ENCODE data around the gene TCEAL9.
"Not testable (repeated sequence)": the region's sequence is repeated elsewhere in the genome, so short reads cannot be mapped to it uniquely, and the experiment has no call there.

The TCEAL9 gene, protein sequence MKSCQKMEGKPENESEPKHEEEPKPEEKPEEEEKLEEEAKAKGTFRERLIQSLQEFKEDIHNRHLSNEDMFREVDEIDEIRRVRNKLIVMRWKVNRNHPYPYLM

GRCh38 chrX:103356130-103356798 is at the start of gene TCEAL9:
TSS of gene TCEAL9 (plus strand) at chrX:103356506. CDS start at chrX:103357685, 1,179 bp downstream.
- no peak for DNase-seq

- no peak for DNase-seq
Measured at GRCh38 chrX:103309860-103310554, 46.3 kb upstream of the TCEAL9 start.

DNA sequence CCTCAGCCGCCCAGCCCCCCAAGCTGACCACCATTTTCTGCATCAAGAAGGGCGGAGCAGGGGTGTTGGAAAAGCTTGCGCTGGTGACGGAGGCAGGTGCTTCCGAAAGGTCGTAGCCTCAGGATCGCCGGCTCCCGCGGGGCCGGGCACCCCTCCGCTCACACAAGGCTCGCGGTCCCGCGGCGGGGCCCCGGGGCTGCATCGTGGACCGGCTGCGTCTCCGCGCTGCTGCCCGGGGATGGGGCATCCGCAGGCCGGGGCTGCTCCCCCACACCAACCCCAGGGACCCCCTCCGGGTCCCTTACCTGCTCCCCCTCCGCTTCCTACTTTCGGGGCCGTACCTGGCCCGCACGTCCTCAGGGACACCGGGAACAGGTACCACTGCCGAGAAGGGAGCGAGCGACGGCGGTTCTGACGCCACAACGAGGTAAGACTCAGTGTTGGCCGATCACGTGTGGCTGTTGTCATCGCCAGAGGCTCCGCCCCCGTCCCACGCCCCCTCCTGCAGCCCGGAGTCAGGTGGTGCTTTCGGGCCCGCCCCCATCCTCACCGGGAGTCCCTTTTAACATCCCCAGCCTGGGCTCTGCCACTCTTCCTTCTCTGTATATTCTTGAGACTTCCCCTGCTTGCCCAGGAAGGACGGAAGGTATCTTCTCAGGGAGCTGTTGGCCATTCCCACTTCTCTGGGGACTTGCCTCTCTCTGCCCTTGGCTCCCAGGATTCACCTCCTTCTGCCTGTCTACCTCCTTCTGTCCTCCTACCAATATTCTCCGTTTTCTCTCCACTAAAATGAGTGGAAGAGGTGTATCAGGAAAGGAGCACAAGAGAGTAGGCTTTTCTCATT is 45.5 kb upstream of the TCEAL9 start, which contains the start of gene BEX2:
BEX2 (minus strand) TSS at position 436 of the 844 bp plus-strand sequence. CDS start 1,014 bp downstream, outside the sequence.
- DNase-seq = no peak

GRCh38 chrX:103311399-103311780 is 44.9 kb upstream of the TCEAL9 start:
- DNase-seq = no peak

- DNase-seq = no peak
Measured at GRCh38 chrX:103329991-103330390, 26.3 kb upstream of the TCEAL9 start, which contains the start of gene TCEAL7. TSS of gene TCEAL7 (plus strand) at chrX:103330239. CDS start at chrX:103331404, 1,165 bp downstream.

- DNase-seq = no peak
Measured at GRCh38 chrX:103330681-103331288, 25.5 kb upstream of the TCEAL9 start.

DNA sequence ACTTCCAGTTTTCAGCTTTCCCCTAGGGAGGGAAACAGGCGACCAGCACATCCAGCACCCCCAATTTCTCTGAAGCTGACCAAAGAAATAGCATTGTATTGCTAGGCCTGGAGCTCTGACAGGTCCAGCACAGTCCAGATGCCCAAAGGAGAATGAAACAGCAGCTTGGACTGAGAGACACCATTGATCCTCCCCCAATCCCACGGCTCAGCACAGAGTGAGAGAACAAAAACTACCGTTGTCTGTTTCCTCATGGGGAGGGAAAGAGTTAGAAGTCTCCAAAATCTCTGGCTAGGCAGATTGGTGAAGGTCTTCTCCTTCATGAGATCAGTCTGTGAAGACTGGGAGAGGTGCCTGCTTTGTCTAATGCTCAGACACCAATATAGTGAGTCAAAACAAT is 17.6 kb upstream of the TCEAL9 start:
- no peak for DNase-seq

- DNase-seq = no peak
Measured at GRCh38 chrX:103343105-103343504, 13.2 kb upstream of the TCEAL9 start.

DNA sequence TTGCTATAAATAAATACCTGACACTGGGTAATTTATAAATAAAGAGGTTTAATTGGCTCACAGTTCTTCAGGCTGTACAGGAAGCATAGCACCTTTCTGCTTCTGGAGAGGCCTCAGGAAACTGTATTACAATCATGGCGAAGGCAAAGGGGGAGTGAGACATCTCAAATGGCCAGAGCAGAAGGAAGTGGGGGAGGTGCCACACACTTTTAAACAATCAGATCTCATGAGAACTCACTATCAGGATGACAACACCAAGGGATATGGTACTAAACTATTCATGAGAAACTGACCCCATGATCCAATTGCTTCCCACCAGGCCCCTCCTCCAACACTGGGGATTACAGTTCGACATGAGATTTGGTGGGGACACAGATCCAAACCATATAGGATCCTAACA is 11.7 kb upstream of the TCEAL9 start:
- DNase-seq = no peak

DNA sequence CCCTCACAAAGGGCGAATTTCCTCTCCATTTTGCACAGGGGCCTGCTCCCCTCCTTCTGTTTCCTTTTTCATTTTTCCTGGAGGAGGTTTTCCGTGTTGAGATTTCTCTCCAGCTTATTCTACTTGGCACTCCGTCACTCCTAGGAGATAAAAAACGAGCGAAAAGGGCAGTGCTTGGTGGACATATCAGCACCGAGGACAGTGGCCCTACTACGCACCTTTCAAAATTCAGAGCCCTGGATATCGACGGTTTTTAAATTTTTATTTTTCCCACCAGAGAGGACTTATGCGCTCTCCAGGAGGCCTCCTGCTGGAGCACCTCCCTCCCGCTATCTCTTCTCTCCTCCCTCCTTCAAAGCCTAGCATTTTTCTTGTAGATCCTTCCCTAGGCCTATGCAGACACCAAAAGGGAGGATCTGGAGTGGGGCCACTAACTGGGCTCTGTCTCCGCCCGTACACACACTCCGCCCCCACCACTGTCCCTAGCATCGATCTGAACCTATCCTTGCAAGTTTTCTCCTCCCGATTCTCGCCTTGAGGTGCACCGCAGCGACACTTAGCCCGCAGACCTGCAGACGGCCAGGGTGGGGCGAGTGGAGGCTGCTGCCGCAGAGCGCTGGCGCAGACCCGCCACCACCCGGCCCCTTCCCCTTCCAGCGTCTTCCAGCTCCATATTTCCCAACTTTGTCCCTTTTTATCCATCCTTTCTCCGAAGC is 8.5 kb upstream of the TCEAL9 start:
- no peak for DNase-seq

GRCh38 chrX:103356858-103357257 is 552 bp downstream of the TCEAL9 start:
- no peak for DNase-seq

- DNase-seq = no peak
Measured at GRCh38 chrX:103357871-103358270, 1.6 kb downstream of the TCEAL9 start.

- not testable (repeated sequence) for DNase-seq
Measured at GRCh38 chrX:103359605-103360004, 3.3 kb downstream of the TCEAL9 start.

- no peak for DNase-seq
Measured at GRCh38 chrX:103360092-103360491, 3.8 kb downstream of the TCEAL9 start.

DNA sequence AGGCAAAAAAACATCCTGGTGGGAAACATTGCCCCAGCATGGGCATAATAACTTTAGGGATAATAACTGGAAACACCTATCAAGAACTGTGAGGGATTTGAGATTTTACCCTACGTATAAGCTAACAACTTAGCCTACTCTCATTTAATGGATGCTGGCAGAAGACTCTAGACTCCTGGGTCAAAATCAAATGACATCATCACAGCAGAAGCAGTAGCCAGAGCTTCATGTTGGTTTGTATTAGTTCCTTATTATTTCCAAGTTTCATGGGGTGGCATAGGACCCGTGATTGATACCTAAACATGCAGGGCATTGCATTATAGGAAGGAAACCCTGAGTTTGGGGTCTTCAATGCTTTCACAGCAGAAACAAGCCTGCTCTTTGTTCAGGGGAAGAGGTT is 4.6 kb downstream of the TCEAL9 start:
- no peak for DNase-seq

GRCh38 chrX:103361798-103362197 is 5.5 kb downstream of the TCEAL9 start:
- DNase-seq = no peak

- no peak for DNase-seq
Measured at GRCh38 chrX:103362474-103362873, 6.2 kb downstream of the TCEAL9 start.

DNA sequence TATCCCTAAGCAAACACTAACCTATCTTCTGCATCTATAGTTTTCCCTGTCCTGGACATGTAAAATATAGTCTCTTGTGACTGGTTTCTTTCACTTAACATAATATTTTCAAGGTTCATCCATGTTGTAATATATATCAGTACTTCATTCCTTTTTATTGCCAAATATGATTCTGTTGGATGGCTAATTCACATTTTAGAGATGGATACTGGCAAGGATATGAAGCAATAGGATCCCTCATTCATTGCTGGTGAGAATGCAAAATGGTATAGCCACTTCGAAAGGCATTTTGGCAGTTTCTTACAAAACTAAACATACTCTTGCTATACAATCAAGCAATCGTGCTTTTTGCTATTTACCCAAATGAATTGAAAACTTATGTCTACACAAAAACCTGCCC is 6.7 kb downstream of the TCEAL9 start:
- DNase-seq = no peak

DNA sequence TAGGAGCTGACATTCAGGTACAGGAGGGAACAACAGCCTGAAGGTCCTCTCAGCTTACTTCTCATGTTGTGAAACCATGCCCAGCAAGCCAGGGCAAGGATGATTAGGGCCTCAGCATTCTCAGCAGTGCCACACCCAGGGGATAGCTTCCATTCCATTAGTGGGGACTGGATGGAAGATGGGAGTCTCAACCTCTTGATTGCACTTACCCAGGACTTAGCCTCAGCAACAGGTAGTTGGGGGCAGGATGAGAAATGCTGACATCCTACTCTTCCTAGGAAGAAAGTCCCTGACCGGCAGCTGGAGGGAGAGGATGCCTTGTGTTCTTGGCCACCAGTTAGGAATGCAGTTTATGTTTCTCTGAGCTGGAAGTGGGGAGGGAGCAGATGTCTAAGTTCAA is 11.2 kb downstream of the TCEAL9 start:
- DNase-seq = no peak

DNA sequence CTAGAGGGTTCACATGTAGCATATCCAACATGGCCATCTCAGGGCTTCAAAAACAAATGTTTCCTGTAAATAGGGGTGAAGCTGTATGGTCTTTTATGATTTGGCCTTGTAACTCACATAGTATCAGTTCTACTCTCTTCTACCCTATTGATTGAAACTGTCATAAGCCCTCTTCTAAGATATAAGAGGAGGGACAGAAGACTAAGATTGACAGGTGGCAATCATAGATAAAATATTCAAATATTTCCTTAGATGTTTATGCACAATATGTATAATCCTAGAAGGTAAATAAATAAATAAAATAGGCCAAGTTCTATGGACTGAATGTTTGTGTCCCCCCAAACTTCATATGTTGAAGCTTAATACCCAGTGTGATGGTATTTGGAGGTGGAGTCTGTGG is 13.2 kb downstream of the TCEAL9 start:
- DNase-seq = no peak

- DNase-seq = no peak
Measured at GRCh38 chrX:103372886-103373285, 16.6 kb downstream of the TCEAL9 start.

- no peak for DNase-seq
Measured at GRCh38 chrX:103373581-103373980, 17.3 kb downstream of the TCEAL9 start.

All from cortex of kidney (tissue), 1 donor.